NCI-H345 (cell line): Measurements from ENCODE around the gene SUSD3.
"Not testable (repeated sequence)": the region's sequence is repeated elsewhere in the genome, so short reads cannot be mapped to it uniquely, and the experiment has no call there.

ENCODE experiments used
- DNase-seq: peaks from one replicate; lab custom pipeline; 2025; lab: John Stamatoyannopoulos, UW

Gene SUSD3

GRCh38 chr9:93092251-93092991 lies 33.9 kb downstream of the SUSD3 start:
- no peak for DNase-seq

- no peak for DNase-seq
Observed at GRCh38 chr9:93093127-93093876, 34.8 kb downstream of the SUSD3 start.

DNA sequence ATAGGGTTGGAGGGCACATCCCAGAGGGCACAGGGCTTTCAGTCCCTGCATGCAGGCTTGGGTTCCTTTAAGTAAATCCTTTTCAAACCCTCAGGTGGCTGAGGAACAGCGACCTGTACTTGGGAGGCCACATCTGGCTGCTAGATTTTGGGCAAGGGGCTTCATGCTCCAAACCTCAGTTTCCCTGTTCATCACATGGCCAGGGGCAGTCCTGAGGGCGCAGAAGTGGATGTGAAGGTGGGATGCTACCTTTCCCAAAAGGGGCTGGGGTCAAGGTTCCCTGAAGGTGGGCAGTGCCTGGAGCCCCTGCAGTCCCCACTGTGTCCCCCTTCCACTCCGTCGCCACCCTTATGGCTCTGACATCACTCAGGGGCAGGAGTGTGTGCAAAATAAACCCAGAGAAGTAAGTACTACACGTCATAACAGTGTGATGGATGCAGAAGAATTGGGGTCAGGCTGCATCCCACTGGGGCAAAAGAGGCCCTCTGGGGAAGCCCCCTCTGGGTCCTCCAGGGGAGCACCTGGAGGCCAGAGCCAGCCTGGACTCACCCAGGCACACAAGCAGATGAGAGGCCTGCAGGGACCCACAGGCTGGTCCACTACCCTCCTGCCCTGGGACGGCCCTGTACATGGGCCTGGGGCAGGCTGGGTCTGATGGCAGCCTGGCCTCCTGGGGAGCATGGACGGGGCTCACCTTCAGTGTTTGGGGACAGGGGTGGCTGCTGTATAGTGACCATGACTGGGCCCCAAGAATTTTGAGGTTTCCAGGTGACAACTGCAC lies 35.6 kb downstream of the SUSD3 start:
- no peak for DNase-seq

- DNase-seq, result no peak
Observed at GRCh38 chr9:93094658-93095204, 36.2 kb downstream of the SUSD3 start.

- DNase-seq, result peak; percentile 98
Observed at GRCh38 chr9:93095205-93096130, 37.0 kb downstream of the SUSD3 start.

DNA sequence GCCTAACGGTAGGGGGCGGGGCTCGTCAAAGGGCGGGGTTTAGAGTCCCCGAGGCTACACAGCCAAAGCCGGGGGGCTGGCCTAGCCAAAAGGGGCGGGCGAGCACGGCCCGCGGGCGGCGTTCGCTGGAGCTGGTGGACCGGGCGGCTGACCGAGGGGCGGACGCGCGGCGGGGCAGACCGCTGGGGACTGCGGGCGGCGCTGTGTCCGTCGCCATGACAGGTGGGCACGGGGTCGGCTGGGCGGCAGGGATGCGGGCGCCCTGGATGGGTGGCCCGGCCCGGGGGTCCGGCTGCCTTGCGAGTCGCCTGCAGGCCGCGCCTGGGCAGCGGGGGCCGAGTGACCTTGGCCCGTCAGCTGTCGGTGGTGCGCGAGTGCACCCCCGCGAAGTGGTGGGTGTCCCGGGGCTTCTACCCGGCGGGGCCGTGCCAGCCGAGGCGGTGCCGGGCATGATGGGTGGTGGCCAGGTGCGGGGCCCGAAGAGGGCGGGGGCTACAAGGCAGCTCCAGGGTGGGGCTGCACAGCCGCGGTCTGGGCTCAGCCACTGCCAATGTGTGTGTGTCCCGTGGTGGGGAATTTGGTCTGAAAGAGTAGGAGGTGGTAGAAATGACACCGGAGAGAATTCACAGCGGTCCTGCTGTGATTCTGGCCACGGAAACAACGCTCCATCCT lies 37.8 kb downstream of the SUSD3 start, which contains the start of gene CARD19:
CARD19 (plus strand) TSS at position 87 of the 672 bp plus-strand sequence; CDS start at position 216, 129 bp downstream.
- DNase-seq, result peak; percentile 34

DNA sequence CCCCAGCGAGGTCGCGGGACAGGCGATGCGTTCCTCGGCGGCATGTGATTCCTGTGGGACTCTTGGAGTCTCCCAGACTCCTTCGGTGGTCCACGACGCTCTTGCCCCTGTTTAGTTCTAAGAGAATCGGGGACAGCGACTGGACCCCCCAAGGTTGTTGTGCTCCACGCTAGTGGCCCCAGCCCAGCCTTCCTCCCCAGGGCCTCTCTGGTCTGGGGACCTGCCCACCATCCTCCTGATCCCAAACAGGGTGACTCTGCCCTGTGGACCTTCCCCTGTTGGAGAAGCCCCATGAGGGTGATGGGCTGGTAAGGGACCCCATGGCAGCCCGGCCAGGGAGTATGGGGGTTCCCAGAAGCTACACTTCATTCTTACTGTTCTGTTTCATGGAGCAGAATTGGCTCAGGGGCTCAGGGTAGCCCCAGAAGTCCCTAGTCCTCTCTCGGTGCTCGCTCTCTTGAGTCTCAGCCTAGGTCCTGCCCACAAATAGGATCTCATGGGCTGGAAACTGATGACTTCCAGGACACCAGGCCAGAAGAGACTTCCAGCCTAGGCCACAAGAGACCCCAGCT lies 38.4 kb downstream of the SUSD3 start:
- no peak for DNase-seq

- DNase-seq, result no peak
Observed at GRCh38 chr9:93097511-93098201, 39.2 kb downstream of the SUSD3 start.

DNA sequence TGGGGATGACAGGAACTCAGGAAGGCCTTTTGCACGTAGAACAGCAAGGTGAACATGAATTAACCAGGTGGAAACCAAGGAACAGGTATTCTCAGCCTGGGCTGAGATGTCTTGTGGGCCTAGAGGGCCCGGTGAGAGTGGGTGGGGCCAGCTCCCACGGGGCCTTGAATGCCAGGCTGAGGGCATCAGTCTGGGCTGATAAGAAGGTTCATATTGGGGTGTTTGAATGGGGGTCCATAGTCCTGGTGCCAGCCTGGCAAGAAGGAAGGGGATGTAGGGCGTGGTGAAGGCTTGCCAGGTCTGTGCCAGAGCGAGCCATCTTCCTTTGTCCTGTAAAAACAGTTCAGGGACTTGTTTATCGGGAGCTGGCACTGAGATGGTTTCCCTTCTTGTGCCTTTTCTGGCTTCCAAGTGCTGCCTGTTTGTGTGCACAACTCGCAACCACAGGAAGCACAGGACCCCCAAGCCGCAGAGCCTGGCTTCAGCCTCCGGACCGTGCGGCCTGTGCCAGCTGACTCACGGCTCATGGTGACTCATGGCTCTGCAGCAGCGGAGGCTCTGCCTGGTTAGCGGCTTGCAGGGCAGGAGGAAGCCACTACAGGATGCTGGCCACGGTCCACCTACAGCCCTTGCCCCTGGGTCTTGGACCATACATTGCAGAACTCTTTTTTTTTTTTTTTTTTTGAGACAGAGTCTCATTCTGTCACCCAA lies 39.9 kb downstream of the SUSD3 start:
- DNase-seq, result no peak

- DNase-seq, result no peak
Observed at GRCh38 chr9:93099551-93100275, 41.2 kb downstream of the SUSD3 start.

GRCh38 chr9:93100276-93100636 lies 41.8 kb downstream of the SUSD3 start:
- no peak for DNase-seq

- not testable (repeated sequence) for DNase-seq
Observed at GRCh38 chr9:93101086-93101485, 42.6 kb downstream of the SUSD3 start.

GRCh38 chr9:93105620-93106019 lies 47.1 kb downstream of the SUSD3 start:
- DNase-seq, result no peak

- no peak for DNase-seq
Observed at GRCh38 chr9:93107151-93107824, 48.8 kb downstream of the SUSD3 start.

DNA sequence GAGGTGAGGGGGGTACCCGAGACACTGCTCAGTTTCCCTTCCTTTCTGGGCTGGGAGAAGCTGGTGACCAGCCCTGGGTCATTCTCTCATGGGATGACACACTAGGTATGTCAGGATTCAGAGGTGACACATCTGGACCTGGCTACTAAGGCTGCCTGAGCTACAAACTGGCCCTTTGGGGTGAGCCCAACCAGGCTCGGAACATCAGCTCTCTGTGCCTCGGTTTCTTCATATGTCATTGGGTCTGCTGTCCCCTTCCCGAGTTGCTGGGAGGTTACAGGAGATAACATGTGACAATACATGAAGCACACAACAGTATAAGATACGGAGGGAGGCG lies 49.3 kb downstream of the SUSD3 start:
- no peak for DNase-seq

DNA sequence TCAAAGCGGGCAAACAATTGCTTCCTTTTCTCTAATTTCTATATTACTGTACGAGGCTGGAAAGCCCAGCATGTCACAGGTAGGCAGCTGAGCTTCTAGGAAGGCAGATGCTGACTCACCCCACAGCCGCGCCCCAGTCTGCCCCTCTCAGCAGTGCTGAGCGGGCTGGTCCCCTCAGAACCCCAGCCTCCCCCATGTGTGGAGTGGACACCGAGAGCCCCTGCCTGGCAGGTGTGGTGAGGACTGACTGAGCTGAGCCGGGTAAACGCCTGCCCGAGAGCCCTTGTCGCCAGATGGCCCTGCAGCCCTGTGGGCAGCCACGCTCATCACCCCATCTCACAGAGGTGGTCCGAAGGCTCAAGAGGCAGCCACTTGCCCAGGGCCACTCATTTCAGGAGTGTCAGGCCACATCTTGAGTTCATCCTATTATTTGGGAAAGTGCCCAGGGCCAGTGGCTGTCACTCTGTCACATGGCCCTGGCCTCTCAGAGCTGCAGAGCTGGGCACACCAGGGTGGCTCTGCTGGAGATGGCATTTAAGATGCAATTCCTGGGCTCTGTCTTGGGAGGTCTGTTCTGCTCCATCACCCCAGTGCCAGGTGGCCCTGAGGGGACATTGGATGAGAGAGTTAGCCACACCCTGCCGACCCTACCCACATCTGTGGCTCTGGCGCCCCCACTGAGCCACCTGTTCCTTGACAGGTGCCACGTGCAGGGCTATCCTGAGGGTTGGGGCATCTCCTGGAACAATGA lies 50.0 kb downstream of the SUSD3 start:
- DNase-seq, result no peak

DNA sequence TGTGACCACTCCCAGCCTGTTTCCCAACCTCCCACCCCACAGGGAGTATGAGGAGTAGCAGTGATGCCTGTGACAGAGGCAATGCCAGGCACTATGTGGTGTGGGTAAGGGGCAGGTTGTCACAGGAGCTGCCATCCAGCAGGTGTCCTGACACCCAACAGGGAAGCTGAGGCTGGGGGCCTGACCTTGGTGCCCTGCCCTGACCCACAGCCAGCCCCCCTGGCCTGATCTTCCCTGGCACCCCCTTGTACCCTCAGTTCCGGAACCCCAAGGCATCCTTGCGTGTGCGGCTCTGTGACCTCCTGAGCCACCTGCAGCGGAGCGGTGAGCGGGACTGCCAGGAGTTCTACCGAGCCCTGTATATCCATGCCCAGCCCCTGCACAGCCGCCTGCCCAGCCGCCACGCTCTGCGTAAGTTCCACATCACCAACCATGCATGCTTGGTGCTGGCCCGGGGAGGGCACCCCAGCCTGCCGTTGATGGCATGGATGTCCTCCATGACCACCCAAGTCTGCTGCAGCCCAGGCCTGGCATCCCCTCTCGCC lies 51.9 kb downstream of the SUSD3 start:
- DNase-seq, result no peak
